GM19372 (cell line): Measurements from ENCODE around the gene TMEM106C.

Source experiments
- ATAC-seq: cut with Tn5 transposase; IDR thresholded peaks from one replicate; pipeline ENCODE4 v1.9.1; 2021; ENCODE audit warnings: mild to moderate bottlenecking, low read depth, moderate library complexity; ENCODE audit not compliant: unreplicated experiment

TMEM106C gene

DNA sequence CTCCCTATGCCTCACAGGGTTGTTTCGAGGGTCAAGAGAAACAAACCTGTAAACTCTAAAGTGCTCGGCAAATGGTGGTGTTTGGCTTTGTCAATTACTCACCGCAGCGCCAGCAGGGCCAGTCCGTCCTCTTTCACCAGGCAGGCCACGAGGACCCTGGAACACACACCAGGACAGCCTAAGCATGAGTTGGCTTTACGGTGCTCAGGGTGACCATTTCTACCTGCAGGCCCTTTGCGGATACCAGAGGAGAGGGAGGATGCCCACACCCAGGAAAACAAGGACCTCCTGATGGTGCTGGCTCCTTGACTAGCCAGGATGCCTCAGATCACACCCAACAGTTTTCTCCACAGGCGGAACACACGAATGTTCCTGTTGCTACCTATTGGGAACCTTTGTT is 29.4 kb downstream of the TMEM106C start:
- ATAC-seq: no peak

DNA sequence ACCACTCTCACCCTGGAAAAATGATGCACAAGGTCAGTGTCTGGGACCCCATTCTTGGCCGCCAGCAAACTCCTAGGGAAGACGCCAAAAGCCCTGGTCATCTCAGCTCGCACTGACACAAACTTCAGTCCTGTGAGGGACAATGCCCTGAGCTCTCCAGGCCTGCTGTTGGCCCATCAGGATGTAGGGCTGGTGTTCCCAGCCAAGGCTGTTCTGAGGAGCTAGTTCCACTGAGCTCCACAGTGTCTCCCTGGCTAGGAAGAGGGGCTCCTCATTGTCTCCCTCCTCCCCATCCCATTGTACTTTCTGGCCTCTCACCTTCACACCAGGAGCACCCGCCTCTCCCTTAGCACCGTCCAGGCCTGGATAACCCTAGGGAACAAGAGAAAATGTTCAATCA is 30.1 kb downstream of the TMEM106C start:
- ATAC-seq: no peak

- ATAC-seq: no peak
These were observed 32.6 kb downstream of the TMEM106C start for GRCh38 chr12:47995981-47996401.

DNA sequence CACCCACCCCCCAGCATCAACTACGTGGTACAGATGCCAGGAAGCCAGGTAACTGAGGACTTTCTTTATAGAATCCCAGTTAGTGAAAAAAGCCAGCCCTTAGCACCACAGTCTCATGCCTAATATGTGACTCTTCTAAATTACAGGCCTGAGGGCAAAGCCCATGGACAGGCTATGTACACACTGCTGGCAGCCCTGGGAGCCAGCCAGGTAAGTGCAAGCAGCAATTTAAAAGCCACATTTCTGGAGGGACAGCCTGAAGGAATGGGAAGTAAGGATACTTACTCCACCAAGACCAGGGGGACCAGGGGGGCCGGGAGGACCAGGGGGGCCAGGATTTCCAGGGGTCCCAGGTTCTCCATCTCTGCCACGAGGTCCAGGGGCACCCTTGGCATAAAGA is 33.9 kb downstream of the TMEM106C start:
- no peak for ATAC-seq

DNA sequence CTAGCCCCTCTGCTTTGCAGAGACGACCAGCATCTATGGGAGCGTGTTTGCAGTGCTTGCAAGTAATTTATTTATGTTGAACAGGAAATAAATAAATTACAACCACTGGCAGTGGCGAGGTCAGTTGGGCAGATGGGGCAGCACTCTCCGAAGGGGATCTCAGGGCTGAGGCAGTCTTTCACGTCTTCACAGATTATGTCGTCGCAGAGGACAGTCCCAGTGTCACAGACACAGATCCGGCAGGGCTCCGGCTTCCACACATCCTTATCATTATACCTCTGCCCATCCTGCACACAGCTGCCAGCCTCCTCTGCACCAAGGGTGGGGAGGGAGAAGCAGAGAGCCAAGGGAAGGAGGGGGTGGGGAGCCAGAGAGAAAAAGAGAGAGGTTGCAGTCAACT is 36.4 kb downstream of the TMEM106C start:
- no peak for ATAC-seq

- no peak for ATAC-seq
These were observed 37.6 kb downstream of the TMEM106C start for GRCh38 chr12:48000878-48001504.

DNA sequence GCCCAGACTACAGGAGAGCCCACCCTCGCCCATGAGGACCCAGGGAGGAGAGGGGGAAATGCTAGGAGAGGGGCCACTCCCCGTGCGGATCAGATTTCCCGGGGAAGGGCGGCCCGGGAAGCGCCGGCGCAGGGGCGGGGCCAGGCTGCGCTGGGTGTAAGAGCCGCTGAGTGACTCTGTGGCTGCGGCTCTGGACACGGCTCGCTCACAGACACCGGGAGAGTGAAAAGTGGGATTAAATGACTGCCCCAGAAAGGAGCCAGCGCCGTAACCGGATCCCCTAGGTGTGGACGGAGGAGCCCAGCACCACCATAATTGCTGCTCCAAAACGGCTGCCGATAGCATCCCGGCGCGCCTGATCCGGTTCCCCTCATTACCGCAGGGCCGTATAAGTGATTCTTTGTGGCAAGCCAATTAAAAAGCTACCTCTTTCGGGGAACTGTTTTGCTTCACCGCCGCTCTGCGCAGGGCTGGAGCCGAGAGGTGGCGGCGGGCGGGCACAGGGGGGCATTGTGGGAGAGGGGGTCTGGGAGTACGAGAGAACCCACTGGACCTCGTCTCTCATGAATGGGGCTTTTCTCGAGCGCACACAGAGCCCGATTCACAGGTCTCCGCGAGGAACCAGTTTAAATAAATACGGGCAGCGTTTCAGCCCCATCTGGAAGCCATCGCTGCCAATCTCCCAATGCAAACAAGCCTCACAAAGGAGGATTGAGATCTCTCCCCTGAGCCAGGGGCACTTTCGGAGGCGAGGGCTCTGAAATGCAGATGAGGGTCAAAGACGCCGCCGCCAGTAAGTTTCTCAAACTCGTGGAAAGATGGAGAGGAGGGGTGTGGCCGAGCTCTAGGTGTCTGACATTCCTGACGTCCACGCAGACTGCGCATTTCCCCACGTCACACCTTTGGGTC is 38.4 kb downstream of the TMEM106C start:
- ATAC-seq: no peak

DNA sequence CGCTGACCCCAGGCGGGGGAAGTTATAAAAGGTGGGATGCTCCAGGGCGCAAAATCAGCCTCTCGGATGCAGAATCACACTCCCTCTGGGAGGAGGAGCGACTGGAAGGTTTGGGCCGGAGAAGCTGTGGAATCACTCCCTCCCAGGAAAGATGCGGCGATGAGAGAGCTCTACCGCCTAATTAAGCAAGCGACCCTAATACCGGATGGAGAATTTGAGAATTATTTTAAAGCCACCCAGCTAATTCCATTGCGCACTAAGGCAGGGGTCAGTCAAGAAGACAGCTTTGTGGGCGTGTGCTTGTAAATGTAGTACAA is 39.0 kb downstream of the TMEM106C start:
- no peak for ATAC-seq

- no peak for ATAC-seq
These were observed 39.4 kb downstream of the TMEM106C start for GRCh38 chr12:48002773-48003218.

DNA sequence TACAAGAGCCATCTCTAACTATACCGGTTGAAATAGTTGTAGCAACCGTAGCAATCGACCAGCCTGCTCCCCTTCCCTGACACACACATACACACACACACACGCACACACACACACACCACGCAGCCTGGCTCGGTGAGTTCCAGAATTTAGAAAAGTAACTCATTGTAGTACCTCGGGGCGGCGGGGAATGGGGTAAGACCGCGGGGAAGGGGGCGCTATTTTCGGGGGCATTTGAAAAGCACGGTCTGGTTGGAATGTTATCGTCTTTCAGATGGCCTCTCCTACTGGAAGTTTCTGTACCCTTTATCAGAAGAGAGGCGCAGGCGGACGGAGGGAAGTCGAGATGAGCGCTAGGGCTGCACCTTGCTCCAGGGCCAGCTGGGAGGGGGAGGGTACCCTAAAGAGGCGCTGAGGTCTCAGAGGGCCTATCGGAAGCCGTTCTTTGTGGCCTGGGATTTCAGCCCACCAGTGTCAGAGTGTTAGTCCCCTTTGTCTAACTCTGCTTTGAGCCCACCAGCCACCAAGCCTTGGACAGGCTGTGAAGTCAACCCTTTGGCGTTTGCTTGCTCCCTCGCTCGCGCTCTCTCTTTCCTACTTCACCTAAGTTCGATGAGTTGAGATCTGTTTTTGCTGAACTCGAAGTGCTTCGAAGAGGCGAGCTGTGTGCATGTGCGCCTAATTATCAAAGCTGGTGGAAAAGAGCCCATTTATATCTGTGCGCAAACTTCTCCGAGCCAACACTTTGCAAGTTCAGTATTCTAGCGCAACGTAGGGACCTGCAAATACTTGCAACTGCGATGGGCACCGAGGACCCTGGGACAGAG is 40.0 kb downstream of the TMEM106C start:
- ATAC-seq: no peak

DNA sequence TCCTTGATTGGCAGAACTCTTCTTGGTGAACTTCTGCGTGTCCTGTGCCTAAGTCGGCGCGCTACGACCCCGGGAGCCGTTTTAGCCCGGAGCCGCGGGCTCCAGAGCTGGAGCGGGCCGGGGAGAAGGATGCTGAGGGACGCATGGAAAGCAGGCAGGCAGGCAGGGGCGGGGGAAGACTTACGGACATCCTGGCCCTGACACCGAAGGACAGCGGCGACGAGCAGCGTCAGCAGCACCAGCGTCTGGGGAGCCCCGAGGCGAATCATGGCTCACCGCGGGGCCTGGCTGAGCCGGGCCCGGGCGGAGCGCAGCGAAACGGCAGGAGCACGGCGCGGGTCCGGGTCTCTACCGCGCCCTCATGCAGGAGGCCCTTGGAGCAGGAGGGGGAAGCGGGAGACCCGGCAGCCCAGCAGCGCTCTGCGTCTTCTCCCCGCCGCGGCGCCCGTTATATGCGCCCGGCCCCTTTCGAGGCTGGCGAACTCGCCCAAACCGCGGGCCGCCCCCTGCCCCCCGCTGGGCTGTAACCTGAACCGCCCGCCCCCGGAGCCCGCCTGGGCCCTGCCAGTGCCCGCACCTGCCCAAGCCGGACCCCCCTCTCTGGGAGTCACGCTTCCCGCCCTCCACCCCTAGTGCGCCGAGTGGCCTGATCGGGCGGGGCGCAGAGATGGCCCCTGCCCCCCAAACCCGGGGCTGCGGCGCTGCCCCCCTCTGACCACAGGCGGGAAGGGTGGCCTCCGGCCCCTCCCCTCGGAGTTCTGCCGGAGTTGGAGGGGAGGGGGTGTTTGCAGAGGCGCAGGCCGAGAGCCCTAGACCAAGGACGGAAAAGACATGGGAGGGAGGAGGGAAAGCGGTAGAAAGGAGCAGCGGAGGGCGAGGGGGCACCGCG is 40.9 kb downstream of the TMEM106C start, which contains the start of gene COL2A1:
COL2A1 (minus strand) TSS at position 424 of the 889 bp plus-strand sequence; CDS start at position 269, 155 bp downstream.
- no peak for ATAC-seq

- ATAC-seq: no peak
These were observed 41.8 kb downstream of the TMEM106C start for GRCh38 chr12:48005001-48005749.

GRCh38 chr12:48005750-48006021 is 42.3 kb downstream of the TMEM106C start:
- no peak for ATAC-seq

- ATAC-seq: no peak
These were observed 43.8 kb downstream of the TMEM106C start for GRCh38 chr12:48007206-48007605.

GRCh38 chr12:48008349-48008748 is 45.0 kb downstream of the TMEM106C start:
- no peak for ATAC-seq

GRCh38 chr12:48008950-48009349 is 45.6 kb downstream of the TMEM106C start:
- no peak for ATAC-seq

DNA sequence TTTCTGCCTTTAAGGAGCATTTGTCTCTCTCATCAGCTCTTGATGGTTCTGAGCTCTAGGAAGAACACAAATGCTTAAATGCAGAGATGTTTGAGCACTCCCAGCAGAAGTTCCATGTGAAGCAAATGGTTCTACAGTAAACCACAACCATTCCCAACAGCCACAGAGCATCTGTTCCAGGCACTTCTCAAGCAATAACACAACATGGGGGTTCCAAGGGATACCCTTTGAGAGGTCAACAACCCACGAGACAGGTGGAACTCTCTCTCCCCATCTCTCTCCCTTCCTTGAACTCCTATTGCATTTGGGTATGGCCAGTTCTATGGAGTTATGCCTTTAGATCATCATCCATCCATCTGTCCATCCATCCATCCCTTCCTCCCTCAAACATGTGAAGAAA is 46.1 kb downstream of the TMEM106C start:
- no peak for ATAC-seq

DNA sequence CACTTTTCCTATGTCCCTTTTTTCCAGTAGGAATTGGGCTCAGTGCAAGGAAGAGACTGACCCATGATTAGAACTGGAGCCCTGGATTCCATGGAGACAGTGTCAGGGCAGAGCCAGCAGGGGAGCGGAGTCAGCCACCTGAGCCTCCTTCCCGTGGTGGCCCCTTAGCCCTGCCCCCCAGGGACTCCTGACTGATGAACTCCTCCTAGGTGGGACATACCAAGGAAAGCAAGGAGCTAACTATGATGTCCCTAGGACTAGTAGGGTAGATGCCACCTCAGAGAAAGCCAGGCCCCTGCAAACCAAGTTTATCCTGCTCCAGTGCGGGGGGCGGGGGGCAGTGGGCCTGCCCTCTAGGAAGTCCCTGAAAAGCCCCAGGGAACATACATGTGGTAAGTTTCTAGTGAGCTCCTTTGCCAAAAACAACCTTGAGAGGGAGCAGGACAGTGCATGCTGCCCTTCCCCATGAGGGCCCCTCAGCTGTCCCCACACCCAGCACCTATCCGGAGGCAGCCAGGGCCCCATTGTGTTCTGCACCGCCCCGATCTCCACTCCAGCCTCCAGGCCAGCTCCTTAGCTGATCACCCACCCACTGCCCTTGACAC is 47.1 kb downstream of the TMEM106C start:
- ATAC-seq: no peak

DNA sequence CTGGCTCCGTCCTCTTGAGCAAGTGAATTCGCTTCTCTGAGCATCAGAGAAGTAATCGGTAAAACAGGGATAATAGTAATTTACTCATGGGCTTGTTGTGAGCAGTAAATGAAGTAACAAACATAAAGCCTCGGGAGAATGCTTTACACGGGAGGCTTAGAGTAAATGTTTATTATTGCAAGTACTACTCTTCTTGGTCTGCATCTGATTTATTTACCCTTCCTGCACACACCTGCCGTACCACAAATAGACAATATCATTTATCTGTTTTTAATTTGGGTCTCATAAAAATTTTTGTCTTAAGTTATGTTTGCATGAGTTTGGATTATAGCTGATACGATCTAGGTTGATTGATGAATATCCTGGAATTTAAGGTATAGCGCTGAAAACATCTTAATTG is 48.7 kb downstream of the TMEM106C start:
- no peak for ATAC-seq
